Measurements from ENCODE around the gene STBD1.

The STBD1 gene

DNA sequence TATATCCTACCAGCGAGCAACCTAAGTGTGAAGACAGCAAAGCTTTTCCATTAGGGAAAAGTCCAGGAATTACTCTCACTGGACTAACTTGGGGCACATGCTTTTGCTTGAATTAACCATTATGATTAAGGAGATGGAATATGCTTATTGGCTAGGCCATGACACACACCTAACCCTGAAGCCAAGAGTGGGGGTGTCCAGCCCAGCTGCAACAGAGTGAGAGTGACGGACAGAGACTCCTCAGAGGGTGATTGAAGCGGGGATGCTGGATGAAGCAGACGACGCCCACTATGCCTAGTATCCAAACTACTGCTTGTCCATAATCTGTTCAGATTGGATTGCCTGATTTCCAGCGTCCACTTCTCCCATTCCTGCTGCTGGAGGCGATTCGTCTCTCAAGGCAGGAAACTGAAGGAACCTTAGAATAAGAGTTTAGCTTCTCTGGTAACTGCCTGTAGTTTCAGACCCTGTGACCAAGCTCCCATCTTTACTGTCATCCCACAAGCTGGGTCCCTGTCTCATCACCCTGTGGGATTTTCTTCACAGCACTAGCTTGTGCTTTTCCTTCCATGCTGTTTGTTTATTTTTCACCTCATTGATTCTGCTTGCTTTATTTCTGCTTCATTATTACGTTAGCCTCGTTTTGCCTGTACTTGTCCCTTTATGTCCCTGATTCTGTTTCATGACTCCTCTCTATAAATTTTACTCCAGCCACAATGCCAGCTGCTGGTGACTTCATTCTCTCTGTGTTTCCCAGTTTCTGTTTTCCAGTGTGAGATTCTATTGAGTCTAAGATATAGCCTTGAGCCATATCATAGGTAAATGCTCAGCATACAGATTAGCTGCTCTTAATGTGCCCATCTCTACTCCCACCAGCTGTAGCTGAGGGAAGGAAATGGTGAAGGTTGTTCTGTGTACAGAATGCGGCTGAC lies 36.0 kb upstream of the STBD1 start:
- DNase-seq (ENCODE audit: low read depth, low spot score): no peak
- Histone ChIP-seq H3K9me3 (ENCODE audit: insufficient read depth, low read length) (no peaks in the 10 kb centered on the region), H3K36me3 (ENCODE audit: insufficient read depth, insufficient read length, low read length) (no peaks in the 10 kb centered on the region), H3K27me3 (ENCODE audit: insufficient read depth, insufficient read length) (no peaks in the 10 kb centered on the region), H3K4me1 (ENCODE audit: insufficient read depth, insufficient read length) (no peaks in the 10 kb centered on the region), H3K9ac (ENCODE audit: insufficient read length, low read depth) (no peak overlapping the region), H3K4me3 (ENCODE audit: insufficient read length, low read depth) (no peak overlapping the region)
- TF ChIP-seq YY1 (IDR thresholded peaks at IDR 0.05; ENCODE audit: insufficient read depth, insufficient read length): no peak
- TF ChIP-seq ZNF274 (IDR thresholded peaks at IDR 0.05; ENCODE audit: low read depth, low read length): no peak
- no peak for TF ChIP-seq SUZ12 (IDR thresholded peaks at IDR 0.05; ENCODE audit: extremely low read depth, insufficient read depth, insufficient read length)

DNA sequence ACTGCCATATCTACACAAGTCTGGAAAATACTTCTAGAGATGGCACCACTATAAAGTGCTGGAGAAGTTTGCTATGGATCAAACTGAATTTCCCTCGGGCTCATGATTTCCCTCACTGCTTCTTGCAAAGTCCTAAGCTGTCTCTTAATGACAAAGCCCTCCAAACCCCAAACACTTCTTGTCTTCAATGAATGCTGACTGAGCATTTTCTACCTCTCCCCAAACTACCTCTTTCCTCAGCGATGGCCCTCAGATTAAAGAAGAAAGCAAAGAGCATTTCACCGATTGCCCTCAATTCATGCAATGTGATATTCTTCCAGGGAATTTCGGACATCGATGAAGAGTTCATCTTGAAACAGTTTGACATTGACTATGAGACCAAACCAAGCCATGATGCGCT lies 35.3 kb upstream of the STBD1 start:
- TF ChIP-seq SUZ12 (IDR thresholded peaks at IDR 0.05; ENCODE audit: extremely low read depth, insufficient read depth, insufficient read length) (no peak), YY1 (IDR thresholded peaks at IDR 0.05; ENCODE audit: insufficient read depth, insufficient read length) (no peak), ZNF274 (IDR thresholded peaks at IDR 0.05; ENCODE audit: low read depth, low read length) (no peak)
- H3K9me3 ChIP-seq (ENCODE audit: insufficient read depth, low read length): no peaks in the 10 kb centered on the region

DNA sequence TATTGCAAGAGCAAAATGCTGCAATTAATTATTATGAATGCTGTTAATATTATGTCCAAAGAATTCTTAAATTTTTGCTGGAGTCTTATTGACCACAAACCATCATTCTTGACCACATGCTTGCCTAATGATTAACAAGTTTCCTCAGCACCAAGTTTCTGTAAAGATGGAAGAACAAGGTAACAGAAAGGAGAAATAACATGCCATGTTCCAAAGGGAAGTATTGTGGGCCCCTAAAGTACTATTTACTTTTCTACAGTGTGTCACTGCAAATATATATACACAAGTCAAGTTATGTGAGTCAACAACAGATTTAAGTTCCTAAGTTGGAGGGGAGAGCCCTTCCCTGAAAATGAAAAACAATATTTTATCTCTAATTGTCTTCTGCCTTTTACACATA lies 34.5 kb upstream of the STBD1 start:
- Histone ChIP-seq H3K9me3 (ENCODE audit: insufficient read depth, low read length) (no peaks in the 10 kb centered on the region), H3K4me3 (ENCODE audit: insufficient read length, low read depth) (no peak overlapping the region), H3K9ac (ENCODE audit: insufficient read length, low read depth) (no peak overlapping the region), H3K27me3 (ENCODE audit: insufficient read depth, insufficient read length) (no peaks in the 10 kb centered on the region), H3K36me3 (ENCODE audit: insufficient read depth, insufficient read length, low read length) (no peaks in the 10 kb centered on the region), H3K4me1 (ENCODE audit: insufficient read depth, insufficient read length) (no peaks in the 10 kb centered on the region)
- DNase-seq (ENCODE audit: low read depth, low spot score): no peak
- TF ChIP-seq ZNF274 (IDR thresholded peaks at IDR 0.05; ENCODE audit: low read depth, low read length) (no peak), YY1 (IDR thresholded peaks at IDR 0.05; ENCODE audit: insufficient read depth, insufficient read length) (no peak), SUZ12 (IDR thresholded peaks at IDR 0.05; ENCODE audit: extremely low read depth, insufficient read depth, insufficient read length) (no peak)

More for the DNA sequence above, 35.3 kb upstream of the STBD1 start:
- H3K36me3 ChIP-seq (ENCODE audit: insufficient read depth, insufficient read length, low read length): no peaks in the 10 kb centered on the region
- H3K27me3 ChIP-seq (ENCODE audit: insufficient read depth, insufficient read length): no peaks in the 10 kb centered on the region
- no peak overlapping the region for H3K4me3 ChIP-seq (ENCODE audit: insufficient read length, low read depth)
- no peaks in the 10 kb centered on the region for H3K4me1 ChIP-seq (ENCODE audit: insufficient read depth, insufficient read length)
- no peak for DNase-seq (ENCODE audit: low read depth, low spot score)
- no peak overlapping the region for H3K9ac ChIP-seq (ENCODE audit: insufficient read length, low read depth)

DNA sequence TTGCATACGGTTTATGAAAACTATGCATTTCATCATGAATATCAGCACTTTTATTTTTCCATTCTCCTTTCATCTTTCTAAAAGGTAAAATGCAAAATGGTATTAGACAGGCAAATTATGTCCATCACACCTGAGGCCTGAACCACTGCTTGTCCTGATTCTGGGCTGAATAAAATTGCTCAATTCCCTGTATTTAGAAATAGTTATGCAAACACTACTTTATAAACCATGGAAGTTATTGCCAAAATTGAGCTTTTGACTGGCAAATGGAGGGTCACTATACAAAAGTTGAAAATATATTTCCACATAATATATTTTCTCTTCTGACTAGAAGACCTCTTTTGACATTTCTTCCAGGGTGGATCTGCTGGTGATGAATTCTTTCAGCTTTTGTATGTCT lies 34.0 kb upstream of the STBD1 start:
- Histone ChIP-seq H3K9me3 (ENCODE audit: insufficient read depth, low read length) (no peaks in the 10 kb centered on the region), H3K4me1 (ENCODE audit: insufficient read depth, insufficient read length) (no peaks in the 10 kb centered on the region), H3K36me3 (ENCODE audit: insufficient read depth, insufficient read length, low read length) (no peaks in the 10 kb centered on the region), H3K4me3 (ENCODE audit: insufficient read length, low read depth) (no peak overlapping the region), H3K27me3 (ENCODE audit: insufficient read depth, insufficient read length) (no peaks in the 10 kb centered on the region), H3K9ac (ENCODE audit: insufficient read length, low read depth) (no peak overlapping the region)
- DNase-seq (ENCODE audit: low read depth, low spot score): no peak
- no peak for TF ChIP-seq YY1 (IDR thresholded peaks at IDR 0.05; ENCODE audit: insufficient read depth, insufficient read length)
- TF ChIP-seq SUZ12 (IDR thresholded peaks at IDR 0.05; ENCODE audit: extremely low read depth, insufficient read depth, insufficient read length): no peak
- no peak for TF ChIP-seq ZNF274 (IDR thresholded peaks at IDR 0.05; ENCODE audit: low read depth, low read length)

DNA sequence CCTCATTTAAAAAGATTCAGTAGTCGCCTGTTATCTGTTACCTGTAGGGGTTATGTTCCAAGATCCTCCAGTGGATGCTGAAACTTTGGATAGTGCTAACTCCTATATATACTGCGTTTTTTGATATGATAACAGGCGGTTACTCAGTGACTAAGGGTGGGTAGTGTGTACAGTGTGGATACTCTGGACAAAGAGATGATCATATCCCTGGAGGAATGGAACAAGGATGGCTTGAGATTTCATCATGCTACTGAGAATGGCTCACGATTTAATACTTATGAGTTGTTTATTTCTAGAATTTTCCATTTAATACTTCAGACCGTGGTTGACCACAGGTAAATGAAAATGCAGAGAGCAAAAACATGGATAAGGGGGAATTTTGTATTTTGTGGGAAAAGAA lies 33.5 kb upstream of the STBD1 start:
- Histone ChIP-seq H3K4me1 (ENCODE audit: insufficient read depth, insufficient read length) (no peaks in the 10 kb centered on the region), H3K9me3 (ENCODE audit: insufficient read depth, low read length) (no peaks in the 10 kb centered on the region), H3K27me3 (ENCODE audit: insufficient read depth, insufficient read length) (no peaks in the 10 kb centered on the region), H3K9ac (ENCODE audit: insufficient read length, low read depth) (no peak overlapping the region), H3K4me3 (ENCODE audit: insufficient read length, low read depth) (no peak overlapping the region), H3K36me3 (ENCODE audit: insufficient read depth, insufficient read length, low read length) (no peaks in the 10 kb centered on the region)
- no peak for TF ChIP-seq SUZ12 (IDR thresholded peaks at IDR 0.05; ENCODE audit: extremely low read depth, insufficient read depth, insufficient read length)
- no peak for TF ChIP-seq YY1 (IDR thresholded peaks at IDR 0.05; ENCODE audit: insufficient read depth, insufficient read length)
- TF ChIP-seq ZNF274 (IDR thresholded peaks at IDR 0.05; ENCODE audit: low read depth, low read length): no peak
- DNase-seq (ENCODE audit: low read depth, low spot score): no peak

DNA sequence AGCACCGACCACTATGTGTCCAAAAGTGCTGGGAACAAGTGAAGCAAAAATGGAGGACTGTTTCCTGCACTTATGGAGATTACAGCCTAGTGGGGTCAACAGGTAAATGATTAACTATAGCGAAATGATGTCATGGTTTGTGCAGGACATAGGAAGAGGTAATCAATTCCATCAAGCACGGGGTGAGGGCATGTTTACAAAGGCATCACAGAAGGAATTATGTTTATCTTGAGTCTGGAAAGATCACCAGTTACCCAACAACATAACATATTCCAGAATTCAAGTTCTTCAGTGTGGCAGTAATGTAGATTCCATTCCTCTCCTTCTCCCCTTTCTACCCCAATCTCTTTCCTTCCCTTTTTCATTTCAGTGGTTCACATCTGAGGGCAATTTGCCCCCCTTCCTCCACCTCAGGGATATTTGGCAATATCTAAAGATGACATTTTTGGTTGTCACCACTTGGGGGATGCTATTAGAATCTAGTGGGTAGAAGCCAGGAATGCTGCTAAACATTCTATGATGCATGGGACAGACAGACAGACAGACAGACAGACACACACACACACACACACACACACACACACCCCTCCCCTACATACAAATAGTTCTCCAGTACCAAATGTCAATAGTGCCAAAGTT lies 30.9 kb upstream of the STBD1 start:
- Histone ChIP-seq H3K36me3 (ENCODE audit: insufficient read depth, insufficient read length, low read length) (no peaks in the 10 kb centered on the region), H3K4me3 (ENCODE audit: insufficient read length, low read depth) (no peak overlapping the region), H3K9me3 (ENCODE audit: insufficient read depth, low read length) (no peaks in the 10 kb centered on the region), H3K9ac (ENCODE audit: insufficient read length, low read depth) (no peak overlapping the region), H3K27me3 (ENCODE audit: insufficient read depth, insufficient read length) (no peaks in the 10 kb centered on the region), H3K4me1 (ENCODE audit: insufficient read depth, insufficient read length) (no peaks in the 10 kb centered on the region)
- no peak for DNase-seq (ENCODE audit: low read depth, low spot score)
- TF ChIP-seq ZNF274 (IDR thresholded peaks at IDR 0.05; ENCODE audit: low read depth, low read length) (no peak), YY1 (IDR thresholded peaks at IDR 0.05; ENCODE audit: insufficient read depth, insufficient read length) (no peak), SUZ12 (IDR thresholded peaks at IDR 0.05; ENCODE audit: extremely low read depth, insufficient read depth, insufficient read length) (no peak)

DNA sequence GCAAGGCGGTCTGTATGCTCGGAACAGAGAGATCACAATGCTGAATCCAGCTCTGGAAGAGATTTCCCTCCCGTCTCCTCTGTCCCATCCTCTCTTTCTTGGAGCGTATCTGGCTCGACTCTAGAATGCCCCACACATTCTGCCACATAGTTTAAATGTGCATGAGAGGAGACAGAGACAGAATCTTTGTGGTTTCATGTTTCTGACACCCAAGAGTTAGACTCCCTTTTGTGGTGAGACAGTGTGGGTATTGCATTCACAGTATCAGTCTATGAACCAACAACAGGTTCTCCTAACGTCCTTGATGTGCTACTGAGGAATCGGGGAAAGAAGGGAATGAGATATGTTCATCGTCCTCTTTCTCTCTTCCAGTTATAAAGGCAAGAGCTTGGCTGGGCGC lies 29.7 kb upstream of the STBD1 start:
- H3K9me3 ChIP-seq (ENCODE audit: insufficient read depth, low read length): no peaks in the 10 kb centered on the region
- no peak overlapping the region for H3K9ac ChIP-seq (ENCODE audit: insufficient read length, low read depth)
- no peak for TF ChIP-seq ZNF274 (IDR thresholded peaks at IDR 0.05; ENCODE audit: low read depth, low read length)
- no peak for TF ChIP-seq YY1 (IDR thresholded peaks at IDR 0.05; ENCODE audit: insufficient read depth, insufficient read length)
- no peak for TF ChIP-seq SUZ12 (IDR thresholded peaks at IDR 0.05; ENCODE audit: extremely low read depth, insufficient read depth, insufficient read length)
- no peak overlapping the region for H3K4me3 ChIP-seq (ENCODE audit: insufficient read length, low read depth)
- H3K27me3 ChIP-seq (ENCODE audit: insufficient read depth, insufficient read length): no peaks in the 10 kb centered on the region
- no peaks in the 10 kb centered on the region for H3K36me3 ChIP-seq (ENCODE audit: insufficient read depth, insufficient read length, low read length)
- no peak for DNase-seq (ENCODE audit: low read depth, low spot score)
- H3K4me1 ChIP-seq (ENCODE audit: insufficient read depth, insufficient read length): no peaks in the 10 kb centered on the region
